ENCODE data around the gene VWA8. TPM values are rescaled to one million over a fixed set of nuclear protein-coding genes. Genes with fewer than 3 reads are reported as not detected.

VWA8 gene
- total and polyA plus RNA-seq, 4 donors: 7.1 to 50.3 (median 12.4) TPM

DNA sequence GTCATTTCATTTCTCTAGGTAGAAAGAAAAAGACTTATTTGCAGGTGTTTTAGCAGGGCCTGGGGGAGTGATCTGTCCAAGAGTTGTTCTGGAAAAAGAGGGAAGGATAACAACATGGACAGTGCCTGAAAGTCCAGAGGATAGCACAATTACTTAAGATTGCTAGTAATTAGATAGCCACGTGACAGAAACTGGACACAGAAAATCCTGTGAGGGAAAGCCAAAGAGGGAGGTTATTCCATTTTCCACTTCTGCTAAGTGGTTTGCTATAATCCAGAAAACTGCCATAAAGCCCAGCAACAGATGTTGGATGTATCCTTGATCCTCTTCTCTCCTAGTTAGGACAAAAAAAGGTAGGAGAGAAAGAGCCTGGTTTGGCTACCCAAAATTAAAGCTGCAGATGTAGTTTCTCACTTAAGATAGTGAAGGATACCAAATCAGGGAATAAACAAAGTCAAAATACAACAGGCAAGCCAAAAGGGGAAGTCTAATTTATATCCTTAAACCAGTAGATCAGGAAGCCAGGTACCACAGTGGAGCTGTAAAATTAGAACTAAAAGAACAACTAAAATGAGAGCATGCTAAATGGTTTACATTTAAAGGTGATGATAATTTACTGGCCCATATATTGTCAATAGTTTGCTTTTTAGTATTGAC, 140.2 kb downstream of the VWA8 start:
- Histone ChIP-seq H3K9me3 (ENCODE audit: control insufficient read depth in 4 of 4, low read length in 3 of 4) (no peaks in the 10 kb centered on the region), H3K36me3 (ENCODE audit: control insufficient read depth in 4 of 4, insufficient read depth in 3 of 4, low read depth in 1 of 4, low read length in 3 of 4) (peaks cover 5 to 27% (median 7%) of the 10 kb centered on the region in 4 donors), H3K27me3 (ENCODE audit: control insufficient read depth in 4 of 4, insufficient read depth in 4 of 4, low read length in 3 of 4) (no peaks in the 10 kb centered on the region), H3K9ac (ENCODE audit: low read depth in 1 of 2, low read length in 2 of 2) (no peak overlapping the region), H3K4me1 (ENCODE audit: control insufficient read depth in 4 of 4, insufficient read depth in 4 of 4, low read length in 3 of 4) (no peaks in the 10 kb centered on the region), H3K4me3 (ENCODE audit: low read depth in 1 of 3, low read length in 3 of 3) (no peak overlapping the region), H3K27ac (ENCODE audit: low read depth in 1 of 2, low read length in 2 of 2) (no peak overlapping the region)
- 93% methylated on average over 1 of the region's 1 CpG for WGBS
- DNase-seq (ENCODE audit: low spot score): no peak
- TF ChIP-seq, protein P1, sequence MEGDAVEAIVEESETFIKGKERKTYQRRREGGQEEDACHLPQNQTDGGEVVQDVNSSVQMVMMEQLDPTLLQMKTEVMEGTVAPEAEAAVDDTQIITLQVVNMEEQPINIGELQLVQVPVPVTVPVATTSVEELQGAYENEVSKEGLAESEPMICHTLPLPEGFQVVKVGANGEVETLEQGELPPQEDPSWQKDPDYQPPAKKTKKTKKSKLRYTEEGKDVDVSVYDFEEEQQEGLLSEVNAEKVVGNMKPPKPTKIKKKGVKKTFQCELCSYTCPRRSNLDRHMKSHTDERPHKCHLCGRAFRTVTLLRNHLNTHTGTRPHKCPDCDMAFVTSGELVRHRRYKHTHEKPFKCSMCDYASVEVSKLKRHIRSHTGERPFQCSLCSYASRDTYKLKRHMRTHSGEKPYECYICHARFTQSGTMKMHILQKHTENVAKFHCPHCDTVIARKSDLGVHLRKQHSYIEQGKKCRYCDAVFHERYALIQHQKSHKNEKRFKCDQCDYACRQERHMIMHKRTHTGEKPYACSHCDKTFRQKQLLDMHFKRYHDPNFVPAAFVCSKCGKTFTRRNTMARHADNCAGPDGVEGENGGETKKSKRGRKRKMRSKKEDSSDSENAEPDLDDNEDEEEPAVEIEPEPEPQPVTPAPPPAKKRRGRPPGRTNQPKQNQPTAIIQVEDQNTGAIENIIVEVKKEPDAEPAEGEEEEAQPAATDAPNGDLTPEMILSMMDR (IDR thresholded peaks at IDR 0.05; ENCODE audit: low read depth, low read length, missing input control): no peak
- TF ChIP-seq, protein P2, sequence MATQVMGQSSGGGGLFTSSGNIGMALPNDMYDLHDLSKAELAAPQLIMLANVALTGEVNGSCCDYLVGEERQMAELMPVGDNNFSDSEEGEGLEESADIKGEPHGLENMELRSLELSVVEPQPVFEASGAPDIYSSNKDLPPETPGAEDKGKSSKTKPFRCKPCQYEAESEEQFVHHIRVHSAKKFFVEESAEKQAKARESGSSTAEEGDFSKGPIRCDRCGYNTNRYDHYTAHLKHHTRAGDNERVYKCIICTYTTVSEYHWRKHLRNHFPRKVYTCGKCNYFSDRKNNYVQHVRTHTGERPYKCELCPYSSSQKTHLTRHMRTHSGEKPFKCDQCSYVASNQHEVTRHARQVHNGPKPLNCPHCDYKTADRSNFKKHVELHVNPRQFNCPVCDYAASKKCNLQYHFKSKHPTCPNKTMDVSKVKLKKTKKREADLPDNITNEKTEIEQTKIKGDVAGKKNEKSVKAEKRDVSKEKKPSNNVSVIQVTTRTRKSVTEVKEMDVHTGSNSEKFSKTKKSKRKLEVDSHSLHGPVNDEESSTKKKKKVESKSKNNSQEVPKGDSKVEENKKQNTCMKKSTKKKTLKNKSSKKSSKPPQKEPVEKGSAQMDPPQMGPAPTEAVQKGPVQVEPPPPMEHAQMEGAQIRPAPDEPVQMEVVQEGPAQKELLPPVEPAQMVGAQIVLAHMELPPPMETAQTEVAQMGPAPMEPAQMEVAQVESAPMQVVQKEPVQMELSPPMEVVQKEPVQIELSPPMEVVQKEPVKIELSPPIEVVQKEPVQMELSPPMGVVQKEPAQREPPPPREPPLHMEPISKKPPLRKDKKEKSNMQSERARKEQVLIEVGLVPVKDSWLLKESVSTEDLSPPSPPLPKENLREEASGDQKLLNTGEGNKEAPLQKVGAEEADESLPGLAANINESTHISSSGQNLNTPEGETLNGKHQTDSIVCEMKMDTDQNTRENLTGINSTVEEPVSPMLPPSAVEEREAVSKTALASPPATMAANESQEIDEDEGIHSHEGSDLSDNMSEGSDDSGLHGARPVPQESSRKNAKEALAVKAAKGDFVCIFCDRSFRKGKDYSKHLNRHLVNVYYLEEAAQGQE (IDR thresholded peaks at IDR 0.05): no peak
- TF ChIP-seq YY1 (IDR thresholded peaks at IDR 0.05) (no peak), HNF4A (conservative IDR thresholded peaks at IDR 0.05) (no peak), HNF4G (IDR thresholded peaks at IDR 0.05) (no peak), TAF1 (conservative IDR thresholded peaks at IDR 0.05) (no peak), FOXA1 (IDR thresholded peaks at IDR 0.05) (no peak), EGR1 (IDR thresholded peaks at IDR 0.05; ENCODE audit: low read depth in 2 of 2) (no peak), NR2F2 (IDR thresholded peaks at IDR 0.05) (no peak), FOXA2 (IDR thresholded peaks at IDR 0.05) (no peak), RAD21 (IDR thresholded peaks at IDR 0.05) (no peak), JUND (IDR thresholded peaks at IDR 0.05) (no peak), GABPA (IDR thresholded peaks at IDR 0.05 in 1 of 2, conservative IDR thresholded peaks at IDR 0.05 in 1 of 2) (no peak), RXRA (IDR thresholded peaks at IDR 0.05) (no peak), SP1 (IDR thresholded peaks at IDR 0.05) (no peak)
- TF ChIP-seq, protein P3, sequence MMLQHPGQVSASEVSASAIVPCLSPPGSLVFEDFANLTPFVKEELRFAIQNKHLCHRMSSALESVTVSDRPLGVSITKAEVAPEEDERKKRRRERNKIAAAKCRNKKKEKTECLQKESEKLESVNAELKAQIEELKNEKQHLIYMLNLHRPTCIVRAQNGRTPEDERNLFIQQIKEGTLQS (IDR thresholded peaks at IDR 0.05): no peak
- TF ChIP-seq, protein P4, sequence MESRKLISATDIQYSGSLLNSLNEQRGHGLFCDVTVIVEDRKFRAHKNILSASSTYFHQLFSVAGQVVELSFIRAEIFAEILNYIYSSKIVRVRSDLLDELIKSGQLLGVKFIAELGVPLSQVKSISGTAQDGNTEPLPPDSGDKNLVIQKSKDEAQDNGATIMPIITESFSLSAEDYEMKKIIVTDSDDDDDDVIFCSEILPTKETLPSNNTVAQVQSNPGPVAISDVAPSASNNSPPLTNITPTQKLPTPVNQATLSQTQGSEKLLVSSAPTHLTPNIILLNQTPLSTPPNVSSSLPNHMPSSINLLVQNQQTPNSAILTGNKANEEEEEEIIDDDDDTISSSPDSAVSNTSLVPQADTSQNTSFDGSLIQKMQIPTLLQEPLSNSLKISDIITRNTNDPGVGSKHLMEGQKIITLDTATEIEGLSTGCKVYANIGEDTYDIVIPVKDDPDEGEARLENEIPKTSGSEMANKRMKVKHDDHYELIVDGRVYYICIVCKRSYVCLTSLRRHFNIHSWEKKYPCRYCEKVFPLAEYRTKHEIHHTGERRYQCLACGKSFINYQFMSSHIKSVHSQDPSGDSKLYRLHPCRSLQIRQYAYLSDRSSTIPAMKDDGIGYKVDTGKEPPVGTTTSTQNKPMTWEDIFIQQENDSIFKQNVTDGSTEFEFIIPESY (IDR thresholded peaks at IDR 0.05): no peak
- TF ChIP-seq, protein P5, sequence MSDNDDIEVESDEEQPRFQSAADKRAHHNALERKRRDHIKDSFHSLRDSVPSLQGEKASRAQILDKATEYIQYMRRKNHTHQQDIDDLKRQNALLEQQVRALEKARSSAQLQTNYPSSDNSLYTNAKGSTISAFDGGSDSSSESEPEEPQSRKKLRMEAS (IDR thresholded peaks at IDR 0.05): no peak
